ENCODE data around the gene GMPPB. TPM values are rescaled to one million over a fixed set of nuclear protein-coding genes. Genes with fewer than 3 reads are reported as not detected.
A peak's percentile ranks its signal among the peaks of the same experiment; 100 is the strongest.

The GMPPB gene
- total and polyA plus RNA-seq, 2 of the 8 experiments (the other 6 are each of a cell fraction or from before 2014, with no cell fraction given): 20.9 to 23.9 TPM

GRCh38 chr3:49712631-49713317, 11.0 kb downstream of the GMPPB start:
- no peak overlapping the region for H3K56ac ChIP-seq (replicated peaks; ENCODE audit: insufficient read length, low read depth, low read length)
- 91% methylated on average over 7 of the region's 7 CpGs; no CpG with 5 or more reads in 1 of the 2 experiments for WGBS, 2 experiments (ENCODE audit: extremely low coverage in 1 of 2, insufficient coverage in 1 of 2, insufficient read length in 1 of 2, insufficient replicate concordance in 2 of 2, low coverage in 1 of 2, low lambda C conversion rate in 2 of 2, missing lambda C conversion rate in 1 of 2)
- no peaks in the 10 kb centered on the region for H3K79me1 ChIP-seq (ENCODE audit: low read depth, low read length)
- FAIRE-seq (no peak), DNase-seq (ENCODE audit: low read depth in 1 of 2, low spot score in 2 of 2) (no peak)
- H2AK5ac ChIP-seq (ENCODE audit: low read depth, low read length): no peak overlapping the region
- H3K4ac ChIP-seq (replicated peaks; ENCODE audit: insufficient read length, low read depth, low read length): no peak overlapping the region
- no peak overlapping the region for H3K4me3 ChIP-seq (ENCODE audit: extremely low read depth in 1 of 4, insufficient read depth in 2 of 4, low read depth in 3 of 4, low read length in 4 of 4)
- H2BK12ac ChIP-seq (ENCODE audit: low read depth, low read length): no peak overlapping the region
- no peak overlapping the region for H3K18ac ChIP-seq (ENCODE audit: extremely low read depth, low read length)
- H3K79me2 ChIP-seq (ENCODE audit: control insufficient read depth in 1 of 2, insufficient read depth in 2 of 2, low read length in 2 of 2): no peaks in the 10 kb centered on the region
- no peak overlapping the region for H2AFZ ChIP-seq (ENCODE audit: low read length)
- H4K5ac ChIP-seq (ENCODE audit: insufficient read length, low read depth, low read length): no peak overlapping the region
- TF ChIP-seq, protein P1, sequence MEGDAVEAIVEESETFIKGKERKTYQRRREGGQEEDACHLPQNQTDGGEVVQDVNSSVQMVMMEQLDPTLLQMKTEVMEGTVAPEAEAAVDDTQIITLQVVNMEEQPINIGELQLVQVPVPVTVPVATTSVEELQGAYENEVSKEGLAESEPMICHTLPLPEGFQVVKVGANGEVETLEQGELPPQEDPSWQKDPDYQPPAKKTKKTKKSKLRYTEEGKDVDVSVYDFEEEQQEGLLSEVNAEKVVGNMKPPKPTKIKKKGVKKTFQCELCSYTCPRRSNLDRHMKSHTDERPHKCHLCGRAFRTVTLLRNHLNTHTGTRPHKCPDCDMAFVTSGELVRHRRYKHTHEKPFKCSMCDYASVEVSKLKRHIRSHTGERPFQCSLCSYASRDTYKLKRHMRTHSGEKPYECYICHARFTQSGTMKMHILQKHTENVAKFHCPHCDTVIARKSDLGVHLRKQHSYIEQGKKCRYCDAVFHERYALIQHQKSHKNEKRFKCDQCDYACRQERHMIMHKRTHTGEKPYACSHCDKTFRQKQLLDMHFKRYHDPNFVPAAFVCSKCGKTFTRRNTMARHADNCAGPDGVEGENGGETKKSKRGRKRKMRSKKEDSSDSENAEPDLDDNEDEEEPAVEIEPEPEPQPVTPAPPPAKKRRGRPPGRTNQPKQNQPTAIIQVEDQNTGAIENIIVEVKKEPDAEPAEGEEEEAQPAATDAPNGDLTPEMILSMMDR (IDR thresholded peaks at IDR 0.05; ENCODE audit: control extremely low read depth in 1 of 3, insufficient read depth in 1 of 3, low read depth in 1 of 3, low read length in 3 of 3): peak in 1 of 3 experiments; percentile 4; a peak in 1 of 4 replicates
- 0 out of 4 replicates have a peak, but pooled peaks of 1 of the 2 experiments have one; percentile 20 for TF ChIP-seq SIN3A (conservative IDR thresholded peaks at IDR 0.05 in 1 of 2, IDR thresholded peaks at IDR 0.05 in 1 of 2; ENCODE audit: low read depth in 1 of 2, low read length in 2 of 2)
- TF ChIP-seq SUZ12 (IDR thresholded peaks at IDR 0.05; ENCODE audit: low read length): no peak
- no peak overlapping the region for H2BK20ac ChIP-seq (ENCODE audit: low read length)
- CTCF ChIA-PET (ENCODE audit: partially characterized antibody): interaction anchor here (0.6 to 3.7 kb wide), 8 partner anchors 11 to 126 kb away, joined by 3 to 55 read pairs (median 4); no protein-coding TSS in a partner anchor
- peak overlapping the region; percentile 1; the same call in 1 of the 2 replicates for H3K27ac ChIP-seq (ENCODE audit: low read depth, low read length)
- H2BK120ac ChIP-seq (replicated peaks; ENCODE audit: low read depth, low read length): no peak overlapping the region
- H3K9ac ChIP-seq (replicated peaks in 1 of 4; ENCODE audit: extremely low read depth in 1 of 4, low read depth in 3 of 4, low read length in 3 of 4): no peak overlapping the region; a peak in 1 of 7 replicates
- H2BK15ac ChIP-seq (ENCODE audit: low read length): no peak overlapping the region
- no peaks in the 10 kb centered on the region; a peak in 1 of 8 replicates for H3K36me3 ChIP-seq (ENCODE audit: control insufficient read depth in 2 of 4, insufficient read depth in 4 of 4, low read length in 3 of 4)
- no peak overlapping the region for H4K91ac ChIP-seq (replicated peaks; ENCODE audit: insufficient read length, low read length)
- no peaks in the 10 kb centered on the region; the same call in 1 of the 2 replicates for H3K23me2 ChIP-seq (ENCODE audit: low read depth, low read length)
- no peaks in the 10 kb centered on the region for H3K27me3 ChIP-seq (replicated peaks in 1 of 4; ENCODE audit: control insufficient read depth in 3 of 4, extremely low read depth in 1 of 4, insufficient read depth in 3 of 4, low read length in 3 of 4)
- no peak overlapping the region for H3K4me2 ChIP-seq (ENCODE audit: insufficient read depth in 1 of 2, low read depth in 2 of 2, low read length in 2 of 2)
- H2BK5ac ChIP-seq (ENCODE audit: low read depth, low read length): no peak overlapping the region
- no peak overlapping the region for H3K23ac ChIP-seq (ENCODE audit: insufficient read length)
- POLR2A ChIA-PET (ENCODE audit: partially characterized antibody): interaction anchor here (0.6 to 3.8 kb wide), 9 partner anchors 9 to 218 kb away, joined by 3 to 41 read pairs (median 3); partner anchors contain the start of genes AMIGO3 and GMPPB
- H4K20me1 ChIP-seq (replicated peaks in 1 of 2; ENCODE audit: control insufficient read depth in 1 of 2, insufficient read depth in 2 of 2, low read length in 2 of 2): peaks cover 0 to 4% of the 10 kb centered on the region in 2 experiments
- H3K14ac ChIP-seq (ENCODE audit: insufficient read length): no peak overlapping the region
- H3K4me1 ChIP-seq (replicated peaks in 1 of 4; ENCODE audit: control insufficient read depth in 3 of 4, insufficient read depth in 4 of 4, low read length in 3 of 4): peaks cover 0 to 3% (median 0%) of the 10 kb centered on the region in 4 experiments; a peak in 2 of 7 replicates
- H3K9me3 ChIP-seq (ENCODE audit: insufficient read depth in 2 of 2, low read depth in 1 of 2, low read length in 1 of 2): no peaks in the 10 kb centered on the region
- H4K8ac ChIP-seq (ENCODE audit: extremely low read depth, insufficient read depth, low read length): no peak overlapping the region

All from H1 (cell line).